ENCODE results near the gene ITPR1. TPM values are rescaled to one million over a fixed set of nuclear protein-coding genes. Genes with fewer than 3 reads are reported as not detected.

ITPR1 gene
- total and polyA plus RNA-seq, 10 of the 15 experiments (the other 5 are each of a cell fraction or from before 2014, with no cell fraction given), result 12.2 to 239 (median 28.4) TPM

GRCh38 chr3:4601892-4602291 lies 108.7 kb downstream of the ITPR1 start:
- Histone ChIP-seq H3K27me3 (replicated peaks in 1 of 2; ENCODE audit: control insufficient read depth in 2 of 2, insufficient read depth in 2 of 2, low read length in 1 of 2) (no peaks in the 10 kb centered on the region), H3K27ac (ENCODE audit: control insufficient read depth, insufficient read depth) (no peak overlapping the region), H2AFZ (ENCODE audit: control insufficient read depth, low read depth, low read length) (no peak overlapping the region), H3K9ac (ENCODE audit: control insufficient read depth, insufficient read depth, low read length) (no peak overlapping the region), H3K4me3 (no peak overlapping the region), H3K79me2 (ENCODE audit: control insufficient read depth, insufficient read depth, low read length) (no peaks in the 10 kb centered on the region), H3K4me1 (ENCODE audit: control insufficient read depth, insufficient read depth, low read length) (no peaks in the 10 kb centered on the region), H3K4me2 (ENCODE audit: control insufficient read depth, insufficient read depth) (no peak overlapping the region), H4K20me1 (ENCODE audit: control insufficient read depth, insufficient read depth) (no peaks in the 10 kb centered on the region), H3K36me3 (ENCODE audit: control insufficient read depth in 2 of 2, insufficient read depth in 2 of 2, low read length in 1 of 2) (no peaks in the 10 kb centered on the region), H3K9me3 (replicated peaks; ENCODE audit: control insufficient read depth, insufficient read depth, low read length) (no peaks in the 10 kb centered on the region; the same call in 2 of the 3 replicates)
- intact Hi-C loops (cut with micrococcal nuclease; ENCODE audit: unreplicated experiment) (no loop called here), in situ Hi-C loops (cut with MboI) (no loop called here)
- no peak for DNase-seq (ENCODE audit: low read depth, low spot score)
- 40% methylated on average over 3 of the region's 3 CpGs for WGBS (ENCODE audit: insufficient coverage, insufficient replicate concordance, low lambda C conversion rate, missing lambda C conversion rate)
- FAIRE-seq, result no peak
- BruUV-seq (replicated peaks), result no TSS peak
- RAD21 ChIA-PET (ENCODE audit: unreplicated experiment), result no interaction called here
- CTCF ChIA-PET, result interaction anchor here (0.7 kb wide), 1 partner anchor 21 kb away, joined by 3 read pairs; no protein-coding TSS in a partner anchor
- TF ChIP-seq TCF12 (IDR thresholded peaks at IDR 0.05; ENCODE audit: low read depth, low read length) (no peak), RELA (IDR thresholded peaks at IDR 0.05; ENCODE audit: borderline replicate concordance, partially characterized antibody) (no peak)
- ATAC-seq, result peak; percentile 41; the same call in 2 of the 3 replicates
- POLR2A ChIA-PET, result interaction anchor here (0.6 kb wide), 1 partner anchor 506 kb away, joined by 3 read pairs; no protein-coding TSS in a partner anchor
- SMC1A ChIA-PET (ENCODE audit: uncharacterized antibody, unreplicated experiment), result no interaction called here

GRCh38 chr3:4604693-4605092 lies 111.5 kb downstream of the ITPR1 start:
- intact Hi-C loops (cut with micrococcal nuclease; ENCODE audit: unreplicated experiment) (no loop called here), in situ Hi-C loops (cut with MboI) (no loop called here)
- Histone ChIP-seq H3K79me2 (ENCODE audit: control insufficient read depth, insufficient read depth, low read length) (no peaks in the 10 kb centered on the region), H3K4me3 (no peak overlapping the region), H2AFZ (ENCODE audit: control insufficient read depth, low read depth, low read length) (no peak overlapping the region), H3K9me3 (replicated peaks; ENCODE audit: control insufficient read depth, insufficient read depth, low read length) (no peaks in the 10 kb centered on the region; the same call in 2 of the 3 replicates), H3K27me3 (replicated peaks in 1 of 2; ENCODE audit: control insufficient read depth in 2 of 2, insufficient read depth in 2 of 2, low read length in 1 of 2) (no peaks in the 10 kb centered on the region), H3K4me2 (ENCODE audit: control insufficient read depth, insufficient read depth) (no peak overlapping the region), H3K27ac (ENCODE audit: control insufficient read depth, insufficient read depth) (no peak overlapping the region), H4K20me1 (ENCODE audit: control insufficient read depth, insufficient read depth) (no peaks in the 10 kb centered on the region), H3K4me1 (ENCODE audit: control insufficient read depth, insufficient read depth, low read length) (no peaks in the 10 kb centered on the region), H3K9ac (ENCODE audit: control insufficient read depth, insufficient read depth, low read length) (no peak overlapping the region), H3K36me3 (ENCODE audit: control insufficient read depth in 2 of 2, insufficient read depth in 2 of 2, low read length in 1 of 2) (no peaks in the 10 kb centered on the region)
- FAIRE-seq, result no peak
- RAD21 ChIA-PET (ENCODE audit: unreplicated experiment), result interaction anchor here (1.7 kb wide), 1 partner anchor 29 kb away, joined by 3 read pairs; no protein-coding TSS in a partner anchor
- TF ChIP-seq USF2 (IDR thresholded peaks at IDR 0.05; ENCODE audit: borderline replicate concordance, low read depth, low read length), result no peak
- no peak for TF ChIP-seq ZBTB4 (CRISPR knock-in tag; IDR thresholded peaks at IDR 0.05)
- TF ChIP-seq SKIL (IDR thresholded peaks at IDR 0.05; ENCODE audit: low read depth, poor library complexity, severe bottlenecking), result no peak
- TF ChIP-seq IRF4 (IDR thresholded peaks at IDR 0.05; ENCODE audit: low read depth, low read length), result no peak
- no peak for TF ChIP-seq CHD2 (IDR thresholded peaks at IDR 0.05; ENCODE audit: borderline replicate concordance, low read depth, low read length)
- CTCF ChIA-PET, result interaction anchor here (0.7 to 1.7 kb wide), 3 partner anchors 21 to 254 kb away, joined by 3 to 7 read pairs (median 5); no protein-coding TSS in a partner anchor
- no TSS peak for BruUV-seq (replicated peaks)
- no peak for ATAC-seq
- POLR2A ChIA-PET, result no interaction called here
- 98% methylated on average over 5 of the region's 5 CpGs for WGBS (ENCODE audit: insufficient coverage, insufficient replicate concordance, low lambda C conversion rate, missing lambda C conversion rate)
- DNase-seq (ENCODE audit: low read depth, low spot score), result no peak
- SMC1A ChIA-PET (ENCODE audit: uncharacterized antibody, unreplicated experiment), result interaction anchor here (0.9 to 2.7 kb wide), 3 partner anchors 8 to 254 kb away, joined by 4 to 7 read pairs (median 5); no protein-coding TSS in a partner anchor

Measured in GM12878 (cell line).